ENCODE results near the gene FASTKD3. TPM values are rescaled to one million over a fixed set of nuclear protein-coding genes. Genes with fewer than 3 reads are reported as not detected.

The FASTKD3 gene
- total RNA-seq, 4 donors from 2014 or later, result 4.4 to 14.0 (median 11.2) TPM

- 77 to 79% methylated on average over 9 of the region's 9 CpGs for WGBS, 2 donors
- no peaks in the 10 kb centered on the region for H3K9me3 ChIP-seq
- H3K27ac ChIP-seq, result no peak overlapping the region
- no peak for DNase-seq
- no peak overlapping the region for H3K4me3 ChIP-seq
- TF ChIP-seq CTCF (IDR thresholded peaks at IDR 0.05), result no peak
- no peak for TF ChIP-seq POLR2A (IDR thresholded peaks at IDR 0.05)
- peaks cover 5 to 89% (median 6%) of the 10 kb centered on the region in 3 donors for H3K36me3 ChIP-seq
- intact Hi-C loops (cut with DNase I), result no loop called here
- H3K4me1 ChIP-seq, result peaks cover 0 to 7% (median 0%) of the 10 kb centered on the region in 3 donors
- no peaks in the 10 kb centered on the region for H3K27me3 ChIP-seq
These were observed 9.0 kb upstream of the FASTKD3 start for GRCh38 chr5:7877851-7878250.

- no peak overlapping the region for H3K4me3 ChIP-seq
- peaks cover 0 to 12% (median 0%) of the 10 kb centered on the region in 3 donors for H3K4me1 ChIP-seq
- no peaks in the 10 kb centered on the region for H3K9me3 ChIP-seq
- peaks cover 5 to 86% (median 6%) of the 10 kb centered on the region in 3 donors for H3K36me3 ChIP-seq
- no peak for TF ChIP-seq CTCF (IDR thresholded peaks at IDR 0.05)
- no peak for TF ChIP-seq POLR2A (IDR thresholded peaks at IDR 0.05)
- no peak overlapping the region for H3K27ac ChIP-seq
- 40 to 55% methylated on average over 3 of the region's 3 CpGs for WGBS, 2 donors
- DNase-seq, result no peak
- H3K27me3 ChIP-seq, result no peaks in the 10 kb centered on the region
- intact Hi-C loops (cut with DNase I), result no loop called here
These were observed 8.0 kb upstream of the FASTKD3 start for GRCh38 chr5:7876867-7877266.

GRCh38 chr5:7875151-7875550 lies 6.3 kb upstream of the FASTKD3 start:
- no peaks in the 10 kb centered on the region for H3K9me3 ChIP-seq
- no peaks in the 10 kb centered on the region for H3K27me3 ChIP-seq
- no peak for TF ChIP-seq POLR2A (IDR thresholded peaks at IDR 0.05)
- no peak for TF ChIP-seq CTCF (IDR thresholded peaks at IDR 0.05)
- 92 to 97% methylated on average over 4 of the region's 4 CpGs for WGBS, 2 donors
- no peak overlapping the region for H3K27ac ChIP-seq
- no peak overlapping the region for H3K4me3 ChIP-seq
- peaks cover 6 to 29% (median 6%) of the 10 kb centered on the region in 3 donors for H3K4me1 ChIP-seq
- intact Hi-C loops (cut with DNase I), result no loop called here
- DNase-seq, result no peak
- peaks cover 5 to 73% (median 5%) of the 10 kb centered on the region in 3 donors for H3K36me3 ChIP-seq

GRCh38 chr5:7874639-7875038 lies 5.8 kb upstream of the FASTKD3 start:
- Histone ChIP-seq H3K4me1 (peaks cover 6 to 34% (median 8%) of the 10 kb centered on the region in 3 donors), H3K27ac (no peak overlapping the region), H3K9me3 (no peaks in the 10 kb centered on the region), H3K36me3 (peaks cover 0 to 68% (median 2%) of the 10 kb centered on the region in 3 donors), H3K27me3 (no peaks in the 10 kb centered on the region), H3K4me3 (no peak overlapping the region)
- TF ChIP-seq CTCF (IDR thresholded peaks at IDR 0.05) (no peak), POLR2A (IDR thresholded peaks at IDR 0.05) (no peak)
- intact Hi-C loops (cut with DNase I), result no loop called here
- no peak for DNase-seq
- 100% methylated on average over 2 of the region's 2 CpGs for WGBS, 2 donors

- no peaks in the 10 kb centered on the region for H3K9me3 ChIP-seq
- peaks cover 0 to 54% (median 0%) of the 10 kb centered on the region in 3 donors for H3K36me3 ChIP-seq
- 78 to 84% methylated on average over 9 of the region's 9 CpGs for WGBS, 2 donors
- no peak overlapping the region for H3K4me3 ChIP-seq
- no peak overlapping the region for H3K27ac ChIP-seq
- no peak for DNase-seq
- TF ChIP-seq CTCF (IDR thresholded peaks at IDR 0.05) (no peak), POLR2A (IDR thresholded peaks at IDR 0.05) (no peak)
- peaks cover 6 to 34% (median 8%) of the 10 kb centered on the region in 3 donors for H3K4me1 ChIP-seq
- no peaks in the 10 kb centered on the region for H3K27me3 ChIP-seq
- intact Hi-C loops (cut with DNase I), result no loop called here
These were observed 4.4 kb upstream of the FASTKD3 start for GRCh38 chr5:7873216-7873615.

Measured in esophagus squamous epithelium (tissue), 5 donors.